Kidney epithelial cell (primary cell): ENCODE data around the gene SNAPC4. TPM values are rescaled to one million over a fixed set of nuclear protein-coding genes. Genes with fewer than 3 reads are reported as not detected.

Source experiments
- DNase-seq: peaks from one replicate; pipeline ENCODE4 v3.0.0-alpha.2; 2010; ENCODE audit warnings: low read depth
- H3K27me3 ChIP-seq: 2 replicates; pipeline ENCODE4 v1.6.0; 2011; ENCODE audit warnings: low read length; ENCODE audit not compliant: control insufficient read depth, insufficient read depth
- H3K36me3 ChIP-seq: 2 replicates; pipeline ENCODE4 v1.5.1; 2011; ENCODE audit warnings: low read length; ENCODE audit not compliant: control insufficient read depth, insufficient read depth
- H3K4me3 ChIP-seq: 2 replicates; pipeline ENCODE4 v1.5.1; 2011; ENCODE audit warnings: low read depth, mild to moderate bottlenecking, control low read depth, low read length
- CTCF ChIP-seq: IDR thresholded peaks from 2 replicates; pipeline ENCODE4 v1.5.1; 2011; ENCODE audit warnings: mild to moderate bottlenecking, moderate library complexity, low read length, control low read depth, inconsistent platforms; ENCODE audit not compliant: insufficient read depth, poor library complexity, severe bottlenecking
- total RNA-seq: library from RNA; depleted of rRNA; stranded (reverse); fragments of >200 nt; gene quantifications from 2 replicates; pipeline ENCODE4 v1.2.3, GENCODE V29; 2015

Gene SNAPC4
- total RNA-seq, 1 donor from 2014 or later = 14.9 TPM

- TF ChIP-seq CTCF = no peak
- Histone ChIP-seq H3K27me3 (no peaks in the 10 kb centered on the region), H3K36me3 (no peaks in the 10 kb centered on the region), H3K4me3 (no peak overlapping the region)
- DNase-seq = no peak
These were observed 34.7 kb upstream of the SNAPC4 start for GRCh38 chr9:136434580-136435169.

GRCh38 chr9:136433849-136434579 lies 34.0 kb upstream of the SNAPC4 start:
- no peaks in the 10 kb centered on the region for H3K36me3 ChIP-seq

GRCh38 chr9:136433043-136433715 lies 33.2 kb upstream of the SNAPC4 start:
- no peak for DNase-seq
- no peak for TF ChIP-seq CTCF
- no peak overlapping the region for H3K4me3 ChIP-seq
- no peaks in the 10 kb centered on the region for H3K27me3 ChIP-seq
- peaks cover 1% of the 10 kb centered on the region for H3K36me3 ChIP-seq

More at GRCh38 chr9:136433849-136434579, 34.0 kb upstream of the SNAPC4 start:
- Histone ChIP-seq H3K4me3 (no peak overlapping the region), H3K27me3 (no peaks in the 10 kb centered on the region)
- no peak for DNase-seq
- TF ChIP-seq CTCF = no peak

GRCh38 chr9:136432591-136432990 lies 32.6 kb upstream of the SNAPC4 start:
- H3K36me3 ChIP-seq = peaks cover 1% of the 10 kb centered on the region
- TF ChIP-seq CTCF = no peak

GRCh38 chr9:136431782-136432350 lies 31.9 kb upstream of the SNAPC4 start:
- H3K4me3 ChIP-seq = no peak overlapping the region
- peaks cover 1% of the 10 kb centered on the region for H3K36me3 ChIP-seq
- no peak for DNase-seq
- no peak for TF ChIP-seq CTCF
- H3K27me3 ChIP-seq = no peaks in the 10 kb centered on the region

More at GRCh38 chr9:136432591-136432990, 32.6 kb upstream of the SNAPC4 start:
- Histone ChIP-seq H3K4me3 (no peak overlapping the region), H3K27me3 (no peaks in the 10 kb centered on the region)
- DNase-seq = no peak
